ENCODE data around the gene SPRY4.
"Not testable (repeated sequence)": the region's sequence is repeated elsewhere in the genome, so short reads cannot be mapped to it uniquely, and the experiment has no call there.

Gene SPRY4

GRCh38 chr5:142316051-142316450 lies 8.8 kb downstream of the SPRY4 start:
- H3K4me3 ChIP-seq (ENCODE audit: low read depth, low read length): no peak overlapping the region

GRCh38 chr5:142315096-142315900 lies 9.5 kb downstream of the SPRY4 start:
- H3K4me3 ChIP-seq (ENCODE audit: low read depth, low read length): no peak overlapping the region

GRCh38 chr5:142314606-142315005 lies 10.2 kb downstream of the SPRY4 start:
- H3K4me3 ChIP-seq (ENCODE audit: low read depth, low read length): no peak overlapping the region

GRCh38 chr5:142314109-142314508 lies 10.7 kb downstream of the SPRY4 start:
- no peak overlapping the region for H3K4me3 ChIP-seq (ENCODE audit: low read depth, low read length)

- no peak overlapping the region for H3K4me3 ChIP-seq (ENCODE audit: low read depth, low read length)
These were observed 11.1 kb downstream of the SPRY4 start for GRCh38 chr5:142313682-142314081.

GRCh38 chr5:142313275-142313674 lies 11.5 kb downstream of the SPRY4 start:
- H3K4me3 ChIP-seq (ENCODE audit: low read depth, low read length): no peak overlapping the region

- H3K4me3 ChIP-seq (ENCODE audit: low read depth, low read length): no peak overlapping the region
These were observed 12.4 kb downstream of the SPRY4 start for GRCh38 chr5:142312399-142312798.

- no peak overlapping the region for H3K4me3 ChIP-seq (ENCODE audit: low read depth, low read length)
These were observed 13.1 kb downstream of the SPRY4 start for GRCh38 chr5:142311725-142312124.

GRCh38 chr5:142310803-142311202 lies 14.0 kb downstream of the SPRY4 start:
- H3K4me3 ChIP-seq (ENCODE audit: low read depth, low read length): no peak overlapping the region

GRCh38 chr5:142309747-142310318 lies 15.0 kb downstream of the SPRY4 start:
- no peak overlapping the region for H3K4me3 ChIP-seq (ENCODE audit: low read depth, low read length)

- H3K4me3 ChIP-seq (ENCODE audit: low read depth, low read length): no peak overlapping the region
These were observed 16.5 kb downstream of the SPRY4 start for GRCh38 chr5:142308358-142308757.

- no peak overlapping the region for H3K4me3 ChIP-seq (ENCODE audit: low read depth, low read length)
These were observed 17.5 kb downstream of the SPRY4 start for GRCh38 chr5:142307146-142307890.

GRCh38 chr5:142306077-142306502 lies 18.7 kb downstream of the SPRY4 start:
- no peak overlapping the region for H3K4me3 ChIP-seq (ENCODE audit: low read depth, low read length)

- H3K4me3 ChIP-seq (ENCODE audit: low read depth, low read length): no peak overlapping the region
These were observed 19.6 kb downstream of the SPRY4 start for GRCh38 chr5:142305211-142305610.

- H3K4me3 ChIP-seq (ENCODE audit: low read depth, low read length): no peak overlapping the region
These were observed 20.7 kb downstream of the SPRY4 start for GRCh38 chr5:142304013-142304701.

GRCh38 chr5:142303565-142303964 lies 21.3 kb downstream of the SPRY4 start:
- H3K4me3 ChIP-seq (ENCODE audit: low read depth, low read length): no peak overlapping the region

- H3K4me3 ChIP-seq (ENCODE audit: low read depth, low read length): no peak overlapping the region
These were observed 23.3 kb downstream of the SPRY4 start for GRCh38 chr5:142301540-142301939.

GRCh38 chr5:142300677-142301076 lies 24.1 kb downstream of the SPRY4 start:
- no peak overlapping the region for H3K4me3 ChIP-seq (ENCODE audit: low read depth, low read length)

- H3K4me3 ChIP-seq (ENCODE audit: low read depth, low read length): no peak overlapping the region
These were observed 26.0 kb downstream of the SPRY4 start for GRCh38 chr5:142298789-142299188.

- not testable (repeated sequence) for H3K4me3 ChIP-seq (ENCODE audit: low read depth, low read length)
These were observed 27.0 kb downstream of the SPRY4 start for GRCh38 chr5:142297786-142298185.

GRCh38 chr5:142296914-142297417 lies 27.9 kb downstream of the SPRY4 start:
- no peak overlapping the region for H3K4me3 ChIP-seq (ENCODE audit: low read depth, low read length)

All from iPS-11a (cell line).